BE2C (cell line): ENCODE data around the gene ESPNL.

Source experiments
- DNase-seq: peaks from one replicate; pipeline ENCODE4 v3.0.0-alpha.2; 2020
- H3K27me3 ChIP-seq: fragments of 250-450 bp; sonication (Bioruptor Pico); 2 replicates; pipeline ENCODE4 v1.5.1; 2020; ENCODE audit warnings: mild to moderate bottlenecking
- H3K36me3 ChIP-seq: fragments of 250-450 bp; sonication (Bioruptor Pico); 2 replicates; pipeline ENCODE4 v1.5.1; 2020; ENCODE audit warnings: mild to moderate bottlenecking
- H3K4me1 ChIP-seq: fragments of 250-450 bp; sonication (Bioruptor Pico); 2 replicates; pipeline ENCODE4 v1.5.1; 2020
- H3K4me3 ChIP-seq: 2 replicates; pipeline ENCODE4 v1.5.1; 2011; ENCODE audit warnings: low read depth, low read length
- H3K9me3 ChIP-seq: fragments of 250-450 bp; sonication (Bioruptor Pico); 2 replicates; pipeline ENCODE4 v1.5.1; 2020
- CTCF ChIP-seq: IDR thresholded peaks from 2 replicates; pipeline ENCODE4 v1.5.1; 2012; ENCODE audit warnings: mild to moderate bottlenecking, low read depth, low read length

The ESPNL gene

DNA sequence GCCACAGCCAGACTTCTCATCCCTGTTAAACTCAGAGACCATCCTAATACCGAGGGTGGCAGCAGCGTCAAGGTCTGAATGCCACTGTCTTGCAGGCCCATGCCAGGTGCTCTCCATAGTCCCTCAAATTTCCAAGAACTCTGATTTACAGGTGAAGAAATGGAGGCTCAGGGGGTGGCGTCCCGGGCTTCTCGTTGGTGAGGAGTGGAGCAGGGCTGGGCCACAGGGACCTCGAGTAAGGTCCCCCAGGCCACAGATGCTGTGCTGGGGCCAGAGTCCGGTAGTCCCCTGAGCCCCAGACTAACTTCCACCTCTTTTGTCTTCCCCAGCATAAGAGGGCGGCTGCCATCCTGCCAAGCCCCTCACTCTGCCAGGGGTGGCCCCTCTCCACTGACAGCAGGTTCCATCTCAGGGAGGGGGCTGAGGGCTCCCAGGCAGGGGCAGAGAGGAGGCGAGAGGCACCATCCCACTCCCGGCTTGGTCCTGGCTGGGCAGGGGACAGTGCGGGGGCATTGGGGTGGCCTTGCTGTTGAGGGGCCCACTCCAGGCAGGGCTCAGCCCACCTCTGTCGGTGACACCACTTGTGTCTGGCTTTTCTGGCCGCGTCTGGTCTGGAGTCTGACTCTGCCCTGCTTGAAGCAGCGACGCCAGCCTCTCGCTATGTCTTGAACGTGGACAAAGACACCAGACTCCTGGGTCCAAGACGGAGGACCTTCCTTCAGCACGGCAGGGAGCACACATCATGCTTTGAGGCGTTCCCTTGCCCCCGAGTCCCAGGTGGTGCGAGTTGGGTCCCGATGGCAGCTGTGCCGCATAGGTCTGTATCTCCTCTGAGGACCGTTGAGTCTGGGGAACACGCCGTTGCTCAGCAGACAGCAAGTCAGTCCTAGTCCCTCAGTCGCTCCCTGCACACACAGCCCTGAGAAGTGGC is 22.4 kb downstream of the ESPNL start:
- Histone ChIP-seq H3K4me1 (no peaks in the 10 kb centered on the region), H3K9me3 (no peaks in the 10 kb centered on the region), H3K4me3 (no peak overlapping the region), H3K36me3 (no peaks in the 10 kb centered on the region), H3K27me3 (no peaks in the 10 kb centered on the region)
- no peak for TF ChIP-seq CTCF
- peak; percentile 11 for DNase-seq

DNA sequence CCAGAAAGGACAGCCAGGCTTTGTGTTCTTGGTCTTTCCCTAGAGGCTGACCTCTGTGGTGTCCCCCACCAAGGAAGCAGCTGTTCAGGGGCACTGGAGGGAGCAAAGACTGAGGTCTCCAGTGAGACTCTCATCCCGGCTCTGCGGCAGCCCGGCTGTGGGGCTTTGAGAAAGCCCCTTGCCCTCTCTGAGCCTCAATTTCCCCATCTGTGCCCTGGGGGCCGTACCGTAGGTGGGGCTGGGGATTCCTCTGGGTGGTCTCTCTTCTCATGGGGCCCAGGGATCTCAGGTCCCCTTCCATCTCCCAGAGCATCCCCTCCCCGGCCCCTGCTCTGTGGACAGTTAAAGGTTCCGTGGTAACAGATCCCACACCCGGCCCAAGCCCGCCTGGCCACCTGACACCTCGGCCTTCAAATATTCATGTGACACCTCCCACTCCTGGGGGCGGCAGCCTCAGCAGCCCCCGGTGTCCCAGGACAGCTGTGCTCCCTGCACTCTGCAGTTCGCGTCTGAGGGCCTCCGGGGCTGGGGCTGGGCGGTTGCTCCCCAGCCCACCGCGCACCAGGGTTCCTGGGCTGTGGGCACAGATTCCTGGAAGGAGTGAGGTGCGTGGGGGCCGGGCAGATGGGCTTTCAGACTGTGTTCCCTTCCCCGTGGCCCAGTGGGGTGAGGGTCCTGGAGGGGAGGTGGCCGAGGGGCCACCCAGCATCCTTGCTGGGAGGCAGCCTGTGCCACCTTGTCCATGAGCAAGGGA is 23.3 kb downstream of the ESPNL start:
- no peak for TF ChIP-seq CTCF
- no peak overlapping the region for H3K4me3 ChIP-seq
- no peaks in the 10 kb centered on the region for H3K9me3 ChIP-seq
- DNase-seq, result no peak
- no peaks in the 10 kb centered on the region for H3K27me3 ChIP-seq
- H3K4me1 ChIP-seq, result no peaks in the 10 kb centered on the region
- no peaks in the 10 kb centered on the region for H3K36me3 ChIP-seq

DNA sequence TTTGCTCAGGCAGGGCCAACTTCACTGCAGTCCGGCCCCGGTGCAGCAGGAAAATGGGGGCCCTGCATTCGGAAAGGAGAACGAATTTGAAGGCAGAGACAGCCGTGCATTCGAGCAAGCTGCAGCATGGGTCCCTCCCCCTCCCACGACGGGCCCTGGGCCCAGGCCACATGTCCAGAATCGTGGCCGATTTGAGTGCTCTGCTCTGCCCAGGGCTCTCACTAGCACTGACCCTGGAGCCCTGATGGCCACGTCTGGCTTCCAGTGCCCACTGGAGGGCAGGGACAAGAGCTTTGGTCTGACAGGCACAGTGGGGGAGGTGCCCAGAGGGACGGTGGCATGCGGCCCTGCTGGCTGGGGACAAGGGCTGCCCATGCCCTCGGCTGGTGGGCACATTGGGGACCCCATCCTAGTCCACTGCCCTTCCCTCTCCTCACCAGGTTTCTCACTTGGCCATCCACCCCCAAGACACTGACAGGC is 23.9 kb downstream of the ESPNL start:
- H3K4me1 ChIP-seq, result no peaks in the 10 kb centered on the region
- H3K36me3 ChIP-seq, result no peaks in the 10 kb centered on the region
- no peak for TF ChIP-seq CTCF
- peak; percentile 10 for DNase-seq
- no peaks in the 10 kb centered on the region for H3K27me3 ChIP-seq
- no peaks in the 10 kb centered on the region for H3K9me3 ChIP-seq
- no peak overlapping the region for H3K4me3 ChIP-seq

GRCh38 chr2:238124488-238125126 is 24.5 kb downstream of the ESPNL start:
- Histone ChIP-seq H3K36me3 (no peaks in the 10 kb centered on the region), H3K9me3 (no peaks in the 10 kb centered on the region), H3K4me1 (no peaks in the 10 kb centered on the region), H3K4me3 (no peak overlapping the region), H3K27me3 (no peaks in the 10 kb centered on the region)
- no peak for DNase-seq
- no peak for TF ChIP-seq CTCF

GRCh38 chr2:238125127-238125885 is 25.2 kb downstream of the ESPNL start:
- no peaks in the 10 kb centered on the region for H3K27me3 ChIP-seq
- no peaks in the 10 kb centered on the region for H3K36me3 ChIP-seq
- no peaks in the 10 kb centered on the region for H3K4me1 ChIP-seq
- DNase-seq, result no peak
- H3K4me3 ChIP-seq, result no peak overlapping the region
- H3K9me3 ChIP-seq, result no peaks in the 10 kb centered on the region
- no peak for TF ChIP-seq CTCF
